Colonic mucosa (tissue), 4 donors: Measurements from ENCODE around the gene LRRC9. TPM values are rescaled to one million over a fixed set of nuclear protein-coding genes. Genes with fewer than 3 reads are reported as not detected.
"Not testable (repeated sequence)": the region's sequence is repeated elsewhere in the genome, so short reads cannot be mapped to it uniquely, and the experiment has no call there.

Experiments used
- DNase-seq: peaks from one replicate; pipeline ENCODE4 v3.0.0-alpha.2; 2020
- H3K27ac ChIP-seq: fragments of 200-600 bp; one replicate; pipeline ENCODE4 v1.8.0; 2021
- H3K27me3 ChIP-seq: fragments of 200-600 bp; one replicate; pipeline ENCODE4 v1.8.0; 2021
- H3K36me3 ChIP-seq: fragments of 200-600 bp; one replicate; pipeline ENCODE4 v1.8.0; 2021
- H3K4me1 ChIP-seq: fragments of 200-600 bp; one replicate; pipeline ENCODE4 v1.8.0; 2021; ENCODE audit warnings: mild to moderate bottlenecking
- H3K4me3 ChIP-seq: fragments of 200-600 bp; one replicate; pipeline ENCODE4 v1.8.0; 2021
- H3K9ac ChIP-seq, 2 donors: one replicate each; pipeline ENCODE4 v1.7.0; 2013; ENCODE audit warnings: control low read depth in 2 of 2, low read depth in 2 of 2, low read length in 2 of 2
- H3K9me3 ChIP-seq: fragments of 200-600 bp; one replicate; pipeline ENCODE4 v1.8.0; 2021
- CTCF ChIP-seq: fragments of 200-600 bp; IDR thresholded peaks from one replicate; pipeline ENCODE4 v1.8.0; 2022; ENCODE audit warnings: antibody characterized with exemption, mild to moderate bottlenecking
- intact Hi-C: fragments of 100-400 bp; cut with DNase I; formaldehyde crosslinking; loops from one replicate; pipeline ENCODE4 v1.14.1; 2022
- total RNA-seq, 2 donors: library from RNA; stranded (reverse); fragmentation: NEBNext Ultra II Directional in 1 of 2; extraction: Animal tissue kit (Norgen Biotek cat#: 25700) in 1 of 2; gene quantifications; one replicate each; pipeline ENCODE4 v1.2.1, GENCODE V29; 2021
- donor health status: healthy.
- donor health status: DM: no; HTN: no; CAD: no.
- donor health status: DM: no; HTN: no; CAD: no.

The LRRC9 gene
- total RNA-seq, 2 donors from 2014 or later = 0.20 TPM; not detected in 1

GRCh38 chr14:60097974-60098373 lies 178.0 kb downstream of the LRRC9 start:
- no peak for DNase-seq
- no peaks in the 10 kb centered on the region for H3K36me3 ChIP-seq
- intact Hi-C loops = loop anchor here (10.0 kb wide), 1 partner anchor 67 kb away; the partner anchor contains the start of gene DHRS7
- no peak overlapping the region for H3K4me3 ChIP-seq
- no peak overlapping the region for H3K27ac ChIP-seq
- H3K27me3 ChIP-seq = no peaks in the 10 kb centered on the region
- TF ChIP-seq CTCF = no peak
- H3K9ac ChIP-seq = no peak overlapping the region
- H3K4me1 ChIP-seq = peaks cover 4% of the 10 kb centered on the region
- H3K9me3 ChIP-seq = no peaks in the 10 kb centered on the region

GRCh38 chr14:60099855-60100254 lies 179.9 kb downstream of the LRRC9 start:
- H3K9me3 ChIP-seq, DNase-seq, H3K27ac ChIP-seq, H3K4me3 ChIP-seq, H3K27me3 ChIP-seq, H3K4me1 ChIP-seq, H3K36me3 ChIP-seq, H3K9ac ChIP-seq: not testable (repeated sequence)
- intact Hi-C loops = loop anchor here (10.0 kb wide), 1 partner anchor 65 kb away; the partner anchor contains the start of gene DHRS7

GRCh38 chr14:60101786-60102185 lies 181.8 kb downstream of the LRRC9 start:
- no peak overlapping the region for H3K27ac ChIP-seq
- intact Hi-C loops = no loop called here
- no peaks in the 10 kb centered on the region for H3K36me3 ChIP-seq
- TF ChIP-seq CTCF = no peak
- no peak for DNase-seq
- H3K4me1 ChIP-seq = no peaks in the 10 kb centered on the region
- no peak overlapping the region for H3K4me3 ChIP-seq
- no peaks in the 10 kb centered on the region for H3K9me3 ChIP-seq
- no peak overlapping the region for H3K9ac ChIP-seq
- no peaks in the 10 kb centered on the region for H3K27me3 ChIP-seq

- Histone ChIP-seq H3K4me3 (no peak overlapping the region), H3K4me1 (no peaks in the 10 kb centered on the region), H3K27ac (no peak overlapping the region), H3K9me3 (no peaks in the 10 kb centered on the region), H3K36me3 (no peaks in the 10 kb centered on the region), H3K9ac (no peak overlapping the region), H3K27me3 (no peaks in the 10 kb centered on the region)
- no peak for TF ChIP-seq CTCF
- DNase-seq = no peak
- intact Hi-C loops = no loop called here
Measured at GRCh38 chr14:60102389-60102788, 182.4 kb downstream of the LRRC9 start.

- no peaks in the 10 kb centered on the region for H3K36me3 ChIP-seq
- no peak overlapping the region for H3K4me3 ChIP-seq
- H3K4me1 ChIP-seq = no peaks in the 10 kb centered on the region
- no peak overlapping the region for H3K27ac ChIP-seq
- no peak for TF ChIP-seq CTCF
- DNase-seq = no peak
- no peak overlapping the region for H3K9ac ChIP-seq
- intact Hi-C loops = no loop called here
- H3K9me3 ChIP-seq = no peaks in the 10 kb centered on the region
- H3K27me3 ChIP-seq = no peaks in the 10 kb centered on the region
Measured at GRCh38 chr14:60106339-60106738, 186.4 kb downstream of the LRRC9 start.

- no peak overlapping the region for H3K27ac ChIP-seq
- no peak overlapping the region for H3K9ac ChIP-seq
- no peak for DNase-seq
- no peaks in the 10 kb centered on the region for H3K9me3 ChIP-seq
- no peaks in the 10 kb centered on the region for H3K4me1 ChIP-seq
- no peaks in the 10 kb centered on the region for H3K36me3 ChIP-seq
- no peaks in the 10 kb centered on the region for H3K27me3 ChIP-seq
- intact Hi-C loops = no loop called here
- TF ChIP-seq CTCF = no peak
- H3K4me3 ChIP-seq = no peak overlapping the region
Measured at GRCh38 chr14:60107477-60107876, 187.5 kb downstream of the LRRC9 start.
